ENCODE data around the gene FGD3.

The FGD3 gene

DNA sequence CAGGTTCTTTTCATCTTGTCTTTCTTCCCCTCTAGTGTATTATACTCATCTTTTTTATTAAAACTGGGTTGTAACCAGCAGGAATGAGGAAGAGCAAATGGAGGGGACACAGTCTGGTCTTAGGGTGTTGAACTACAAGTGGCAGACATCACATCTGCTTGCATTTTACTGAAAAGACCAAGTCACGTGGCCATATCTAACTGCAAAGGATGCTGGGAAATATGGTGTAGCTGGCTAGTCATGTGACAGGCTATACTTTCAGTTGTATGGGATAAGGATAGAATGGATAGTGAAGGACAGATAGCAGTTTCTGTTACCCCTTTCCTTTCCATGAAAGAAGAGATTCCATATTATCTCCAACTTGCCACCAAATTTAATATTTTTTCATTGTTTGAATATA lies 13.0 kb upstream of the FGD3 start:
- DNase-seq (no peak), ATAC-seq (ENCODE audit: insufficient read depth, low read depth) (no peak)
- Histone ChIP-seq H4K20me1 (ENCODE audit: insufficient read depth, low read length) (no peaks in the 10 kb centered on the region), H3K4me3 (ENCODE audit: low read depth in 1 of 2, low read length in 2 of 2) (no peak overlapping the region), H3K36me3 (ENCODE audit: insufficient read depth, low read length) (no peaks in the 10 kb centered on the region), H3K9ac (ENCODE audit: low read depth, low read length) (no peak overlapping the region), H3K27me3 (ENCODE audit: insufficient read depth, low read length, poor library complexity) (peaks cover 4% of the 10 kb centered on the region), H3K4me1 (ENCODE audit: insufficient read depth, low read length) (no peaks in the 10 kb centered on the region), H3K9me3 (ENCODE audit: insufficient read depth, low read length, severe bottlenecking) (no peaks in the 10 kb centered on the region), H3K79me2 (ENCODE audit: insufficient read depth, low read length) (no peaks in the 10 kb centered on the region), H3K27ac (ENCODE audit: low read length) (no peak overlapping the region), H3K4me2 (ENCODE audit: insufficient read depth, low read length) (no peak overlapping the region), H2AFZ (ENCODE audit: low read depth, low read length) (peak overlapping the region; percentile 49)
- TF ChIP-seq, protein P1, sequence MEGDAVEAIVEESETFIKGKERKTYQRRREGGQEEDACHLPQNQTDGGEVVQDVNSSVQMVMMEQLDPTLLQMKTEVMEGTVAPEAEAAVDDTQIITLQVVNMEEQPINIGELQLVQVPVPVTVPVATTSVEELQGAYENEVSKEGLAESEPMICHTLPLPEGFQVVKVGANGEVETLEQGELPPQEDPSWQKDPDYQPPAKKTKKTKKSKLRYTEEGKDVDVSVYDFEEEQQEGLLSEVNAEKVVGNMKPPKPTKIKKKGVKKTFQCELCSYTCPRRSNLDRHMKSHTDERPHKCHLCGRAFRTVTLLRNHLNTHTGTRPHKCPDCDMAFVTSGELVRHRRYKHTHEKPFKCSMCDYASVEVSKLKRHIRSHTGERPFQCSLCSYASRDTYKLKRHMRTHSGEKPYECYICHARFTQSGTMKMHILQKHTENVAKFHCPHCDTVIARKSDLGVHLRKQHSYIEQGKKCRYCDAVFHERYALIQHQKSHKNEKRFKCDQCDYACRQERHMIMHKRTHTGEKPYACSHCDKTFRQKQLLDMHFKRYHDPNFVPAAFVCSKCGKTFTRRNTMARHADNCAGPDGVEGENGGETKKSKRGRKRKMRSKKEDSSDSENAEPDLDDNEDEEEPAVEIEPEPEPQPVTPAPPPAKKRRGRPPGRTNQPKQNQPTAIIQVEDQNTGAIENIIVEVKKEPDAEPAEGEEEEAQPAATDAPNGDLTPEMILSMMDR (IDR thresholded peaks at IDR 0.05; ENCODE audit: borderline replicate concordance, extremely low read depth, low read length, poor library complexity, severe bottlenecking): no peak
- TF ChIP-seq EZH2 (IDR thresholded peaks at IDR 0.05; ENCODE audit: borderline replicate concordance, low read depth, low read length, severe bottlenecking): no peak

- TF ChIP-seq, protein P1 (IDR thresholded peaks at IDR 0.05; ENCODE audit: borderline replicate concordance, extremely low read depth, low read length, poor library complexity, severe bottlenecking): no peak
- no peak for TF ChIP-seq EZH2 (IDR thresholded peaks at IDR 0.05; ENCODE audit: borderline replicate concordance, low read depth, low read length, severe bottlenecking)
- ATAC-seq (ENCODE audit: insufficient read depth, low read depth) (no peak), DNase-seq (no peak)
- Histone ChIP-seq H3K4me3 (ENCODE audit: low read depth in 1 of 2, low read length in 2 of 2) (no peak overlapping the region), H3K36me3 (ENCODE audit: insufficient read depth, low read length) (no peaks in the 10 kb centered on the region), H3K4me1 (ENCODE audit: insufficient read depth, low read length) (no peaks in the 10 kb centered on the region), H2AFZ (ENCODE audit: low read depth, low read length) (no peak overlapping the region), H3K4me2 (ENCODE audit: insufficient read depth, low read length) (no peak overlapping the region), H4K20me1 (ENCODE audit: insufficient read depth, low read length) (no peaks in the 10 kb centered on the region), H3K27ac (ENCODE audit: low read length) (no peak overlapping the region), H3K9me3 (ENCODE audit: insufficient read depth, low read length, severe bottlenecking) (no peaks in the 10 kb centered on the region), H3K9ac (ENCODE audit: low read depth, low read length) (no peak overlapping the region), H3K27me3 (ENCODE audit: insufficient read depth, low read length, poor library complexity) (peaks cover 4% of the 10 kb centered on the region), H3K79me2 (ENCODE audit: insufficient read depth, low read length) (no peaks in the 10 kb centered on the region)
Observed at GRCh38 chr9:92938025-92938424, 9.3 kb upstream of the FGD3 start.

GRCh38 chr9:92941861-92942260 lies 5.5 kb upstream of the FGD3 start:
- Histone ChIP-seq H4K20me1 (ENCODE audit: insufficient read depth, low read length) (no peaks in the 10 kb centered on the region), H3K4me1 (ENCODE audit: insufficient read depth, low read length) (0 out of 2 replicates have a peak, but pooled peaks cover 2% of the 10 kb centered on the region), H2AFZ (ENCODE audit: low read depth, low read length) (no peak overlapping the region), H3K9ac (ENCODE audit: low read depth, low read length) (no peak overlapping the region), H3K27me3 (ENCODE audit: insufficient read depth, low read length, poor library complexity) (peaks cover 4% of the 10 kb centered on the region), H3K9me3 (ENCODE audit: insufficient read depth, low read length, severe bottlenecking) (no peaks in the 10 kb centered on the region), H3K4me3 (ENCODE audit: low read depth in 1 of 2, low read length in 2 of 2) (no peak overlapping the region), H3K79me2 (ENCODE audit: insufficient read depth, low read length) (no peaks in the 10 kb centered on the region), H3K36me3 (ENCODE audit: insufficient read depth, low read length) (no peaks in the 10 kb centered on the region), H3K4me2 (ENCODE audit: insufficient read depth, low read length) (no peak overlapping the region), H3K27ac (ENCODE audit: low read length) (no peak overlapping the region)
- DNase-seq: no peak
- no peak for ATAC-seq (ENCODE audit: insufficient read depth, low read depth)
- TF ChIP-seq, protein P1 (IDR thresholded peaks at IDR 0.05; ENCODE audit: borderline replicate concordance, extremely low read depth, low read length, poor library complexity, severe bottlenecking): no peak
- TF ChIP-seq EZH2 (IDR thresholded peaks at IDR 0.05; ENCODE audit: borderline replicate concordance, low read depth, low read length, severe bottlenecking): no peak
